Astrocyte of the hippocampus (primary cell): ENCODE measurements around the gene UBE3B.

Experiments used
- DNase-seq: peaks from one replicate; pipeline ENCODE4 v3.0.0; 2011; ENCODE audit warnings: low read depth, low spot score

UBE3B gene

GRCh38 chr12:109571773-109572505, 94.5 kb downstream of the UBE3B start:
- DNase-seq: no peak

GRCh38 chr12:109572506-109572845, 95.0 kb downstream of the UBE3B start:
- no peak for DNase-seq

GRCh38 chr12:109573029-109573913, 95.8 kb downstream of the UBE3B start, which contains the start of the genes MMAB and MVK:
Gene MMAB (minus strand): TSS chr12:109573504. CDS start chr12:109573480, 24 bp downstream.
Gene MVK (plus strand): TSS chr12:109573794. CDS start chr12:109574823, 1,029 bp downstream.
- DNase-seq: peak; percentile 99

- no peak for DNase-seq
These were observed 96.4 kb downstream of the UBE3B start for GRCh38 chr12:109573914-109574244.

- DNase-seq: no peak
These were observed 98.2 kb downstream of the UBE3B start for GRCh38 chr12:109575683-109576082.

- DNase-seq: no peak
These were observed 99.9 kb downstream of the UBE3B start for GRCh38 chr12:109577311-109577710.

- DNase-seq: no peak
These were observed 101.0 kb downstream of the UBE3B start for GRCh38 chr12:109578330-109578927.

- no peak for DNase-seq
These were observed 102.2 kb downstream of the UBE3B start for GRCh38 chr12:109579639-109580038.

- no peak for DNase-seq
These were observed 102.8 kb downstream of the UBE3B start for GRCh38 chr12:109580272-109580671.

GRCh38 chr12:109580684-109581333, 103.4 kb downstream of the UBE3B start:
- no peak for DNase-seq

GRCh38 chr12:109581334-109581691, 103.9 kb downstream of the UBE3B start:
- no peak for DNase-seq

- peak; percentile 72 for DNase-seq
These were observed 104.4 kb downstream of the UBE3B start for GRCh38 chr12:109581856-109582255.

GRCh38 chr12:109582636-109583035, 105.2 kb downstream of the UBE3B start:
- DNase-seq: peak; percentile 39

GRCh38 chr12:109583733-109584132, 106.3 kb downstream of the UBE3B start:
- no peak for DNase-seq
